Measurements from ENCODE around the gene MRPL44. TPM values are rescaled to one million over a fixed set of nuclear protein-coding genes. Genes with fewer than 3 reads are reported as not detected.

Gene MRPL44
- total and polyA plus RNA-seq, 2 of the 13 experiments (the other 11 are each of a cell fraction or from before 2014, with no cell fraction given): 38.4 to 78.0 TPM

DNA sequence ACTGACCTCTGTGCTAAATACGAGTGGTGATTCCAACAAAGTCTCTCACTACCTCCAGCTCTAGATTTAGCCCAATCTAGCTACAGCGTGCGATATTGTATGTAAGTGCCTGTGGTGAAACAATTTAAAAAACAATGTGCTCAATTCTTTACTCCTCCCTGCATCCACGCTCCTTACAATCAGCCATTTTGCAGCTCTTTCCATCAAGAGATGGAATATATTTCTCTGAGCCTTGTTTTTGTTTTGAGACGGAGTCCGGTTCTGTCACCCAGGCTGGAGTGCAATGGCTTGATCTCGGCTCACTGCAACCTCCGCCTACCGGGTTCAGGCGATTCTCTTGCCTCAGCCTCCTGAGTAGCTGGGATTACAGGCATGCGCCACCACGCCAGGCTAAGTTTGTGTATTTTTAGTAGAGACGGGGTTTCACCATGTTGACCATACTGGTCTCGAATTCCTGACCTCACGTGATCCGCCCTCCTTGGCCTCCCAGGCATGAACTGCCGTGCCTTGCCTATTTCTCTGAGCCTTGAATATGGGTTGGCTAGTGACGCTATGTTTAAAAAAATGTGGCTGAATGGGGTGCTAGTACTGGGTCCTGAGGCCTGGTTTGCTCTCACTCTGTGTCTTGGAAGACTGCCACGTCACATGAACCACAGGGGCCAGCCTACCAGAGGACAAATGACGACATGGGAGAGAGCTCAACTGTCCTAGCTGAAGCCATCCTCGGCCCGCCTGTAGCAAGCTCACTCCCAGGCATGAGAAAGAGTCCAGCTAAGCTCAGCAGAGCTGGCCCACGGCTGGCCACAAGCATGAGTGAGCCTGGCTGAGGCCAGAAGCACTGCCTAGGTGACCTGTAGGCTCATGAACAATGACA lies 26.9 kb upstream of the MRPL44 start (continued):
- TF ChIP-seq FOXM1 (CRISPR knock-in tag; IDR thresholded peaks at IDR 0.05) (no peak), MTF2 (CRISPR knock-in tag; IDR thresholded peaks at IDR 0.05; ENCODE audit: borderline replicate concordance) (0 out of 2 replicates have a peak, but pooled peaks have one; percentile 68), NCOA2 (CRISPR knock-in tag; IDR thresholded peaks at IDR 0.05) (peak; percentile 63), ZNF121 (CRISPR knock-in tag; IDR thresholded peaks at IDR 0.05) (peak; percentile 69), FOXA3 (CRISPR knock-in tag; IDR thresholded peaks at IDR 0.05) (peak; percentile 71), TEAD3 (CRISPR knock-in tag; optimal IDR thresholded peaks at IDR 0.05; ENCODE audit: borderline replicate concordance) (peak; percentile 81), TRIM24 (CRISPR knock-in tag; IDR thresholded peaks at IDR 0.05) (peak; percentile 17; the same call in 1 of the 2 replicates), ZBTB21 (CRISPR knock-in tag; IDR thresholded peaks at IDR 0.05) (peak; percentile 96), ZNF274 (CRISPR knock-in tag; IDR thresholded peaks at IDR 0.05) (0 out of 2 replicates have a peak, but pooled peaks have one; percentile 34), ZNF224 (CRISPR knock-in tag; IDR thresholded peaks at IDR 0.05) (peak; percentile 81; the same call in 1 of the 2 replicates), ZFP36L2 (CRISPR knock-in tag; IDR thresholded peaks at IDR 0.05) (no peak), LCORL (IDR thresholded peaks at IDR 0.05) (no peak), LCORL (CRISPR knock-in tag; IDR thresholded peaks at IDR 0.05) (peak; percentile 79), GLI4 (CRISPR knock-in tag; IDR thresholded peaks at IDR 0.05; ENCODE audit: borderline replicate concordance) (peak; percentile 27; the same call in 1 of the 2 replicates)
- TF ChIP-seq, protein P1, sequence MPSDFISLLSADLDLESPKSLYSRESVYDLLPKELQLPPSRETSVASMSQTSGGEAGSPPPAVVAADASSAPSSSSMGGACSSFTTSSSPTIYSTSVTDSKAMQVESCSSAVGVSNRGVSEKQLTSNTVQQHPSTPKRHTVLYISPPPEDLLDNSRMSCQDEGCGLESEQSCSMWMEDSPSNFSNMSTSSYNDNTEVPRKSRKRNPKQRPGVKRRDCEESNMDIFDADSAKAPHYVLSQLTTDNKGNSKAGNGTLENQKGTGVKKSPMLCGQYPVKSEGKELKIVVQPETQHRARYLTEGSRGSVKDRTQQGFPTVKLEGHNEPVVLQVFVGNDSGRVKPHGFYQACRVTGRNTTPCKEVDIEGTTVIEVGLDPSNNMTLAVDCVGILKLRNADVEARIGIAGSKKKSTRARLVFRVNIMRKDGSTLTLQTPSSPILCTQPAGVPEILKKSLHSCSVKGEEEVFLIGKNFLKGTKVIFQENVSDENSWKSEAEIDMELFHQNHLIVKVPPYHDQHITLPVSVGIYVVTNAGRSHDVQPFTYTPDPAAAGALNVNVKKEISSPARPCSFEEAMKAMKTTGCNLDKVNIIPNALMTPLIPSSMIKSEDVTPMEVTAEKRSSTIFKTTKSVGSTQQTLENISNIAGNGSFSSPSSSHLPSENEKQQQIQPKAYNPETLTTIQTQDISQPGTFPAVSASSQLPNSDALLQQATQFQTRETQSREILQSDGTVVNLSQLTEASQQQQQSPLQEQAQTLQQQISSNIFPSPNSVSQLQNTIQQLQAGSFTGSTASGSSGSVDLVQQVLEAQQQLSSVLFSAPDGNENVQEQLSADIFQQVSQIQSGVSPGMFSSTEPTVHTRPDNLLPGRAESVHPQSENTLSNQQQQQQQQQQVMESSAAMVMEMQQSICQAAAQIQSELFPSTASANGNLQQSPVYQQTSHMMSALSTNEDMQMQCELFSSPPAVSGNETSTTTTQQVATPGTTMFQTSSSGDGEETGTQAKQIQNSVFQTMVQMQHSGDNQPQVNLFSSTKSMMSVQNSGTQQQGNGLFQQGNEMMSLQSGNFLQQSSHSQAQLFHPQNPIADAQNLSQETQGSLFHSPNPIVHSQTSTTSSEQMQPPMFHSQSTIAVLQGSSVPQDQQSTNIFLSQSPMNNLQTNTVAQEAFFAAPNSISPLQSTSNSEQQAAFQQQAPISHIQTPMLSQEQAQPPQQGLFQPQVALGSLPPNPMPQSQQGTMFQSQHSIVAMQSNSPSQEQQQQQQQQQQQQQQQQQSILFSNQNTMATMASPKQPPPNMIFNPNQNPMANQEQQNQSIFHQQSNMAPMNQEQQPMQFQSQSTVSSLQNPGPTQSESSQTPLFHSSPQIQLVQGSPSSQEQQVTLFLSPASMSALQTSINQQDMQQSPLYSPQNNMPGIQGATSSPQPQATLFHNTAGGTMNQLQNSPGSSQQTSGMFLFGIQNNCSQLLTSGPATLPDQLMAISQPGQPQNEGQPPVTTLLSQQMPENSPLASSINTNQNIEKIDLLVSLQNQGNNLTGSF (CRISPR knock-in tag; IDR thresholded peaks at IDR 0.05): no peak
- TF ChIP-seq, protein P2, sequence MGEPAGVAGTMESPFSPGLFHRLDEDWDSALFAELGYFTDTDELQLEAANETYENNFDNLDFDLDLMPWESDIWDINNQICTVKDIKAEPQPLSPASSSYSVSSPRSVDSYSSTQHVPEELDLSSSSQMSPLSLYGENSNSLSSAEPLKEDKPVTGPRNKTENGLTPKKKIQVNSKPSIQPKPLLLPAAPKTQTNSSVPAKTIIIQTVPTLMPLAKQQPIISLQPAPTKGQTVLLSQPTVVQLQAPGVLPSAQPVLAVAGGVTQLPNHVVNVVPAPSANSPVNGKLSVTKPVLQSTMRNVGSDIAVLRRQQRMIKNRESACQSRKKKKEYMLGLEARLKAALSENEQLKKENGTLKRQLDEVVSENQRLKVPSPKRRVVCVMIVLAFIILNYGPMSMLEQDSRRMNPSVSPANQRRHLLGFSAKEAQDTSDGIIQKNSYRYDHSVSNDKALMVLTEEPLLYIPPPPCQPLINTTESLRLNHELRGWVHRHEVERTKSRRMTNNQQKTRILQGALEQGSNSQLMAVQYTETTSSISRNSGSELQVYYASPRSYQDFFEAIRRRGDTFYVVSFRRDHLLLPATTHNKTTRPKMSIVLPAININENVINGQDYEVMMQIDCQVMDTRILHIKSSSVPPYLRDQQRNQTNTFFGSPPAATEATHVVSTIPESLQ (CRISPR knock-in tag; conservative IDR thresholded peaks at IDR 0.05): no peak; the same call in 1 of the 2 replicates
- TF ChIP-seq, protein P3, sequence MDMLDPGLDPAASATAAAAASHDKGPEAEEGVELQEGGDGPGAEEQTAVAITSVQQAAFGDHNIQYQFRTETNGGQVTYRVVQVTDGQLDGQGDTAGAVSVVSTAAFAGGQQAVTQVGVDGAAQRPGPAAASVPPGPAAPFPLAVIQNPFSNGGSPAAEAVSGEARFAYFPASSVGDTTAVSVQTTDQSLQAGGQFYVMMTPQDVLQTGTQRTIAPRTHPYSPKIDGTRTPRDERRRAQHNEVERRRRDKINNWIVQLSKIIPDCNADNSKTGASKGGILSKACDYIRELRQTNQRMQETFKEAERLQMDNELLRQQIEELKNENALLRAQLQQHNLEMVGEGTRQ (IDR thresholded peaks at IDR 0.05; ENCODE audit: low read depth, low read length): peak; percentile 82
- TF ChIP-seq, protein P3 (CRISPR knock-in tag; IDR thresholded peaks at IDR 0.05; ENCODE audit: borderline replicate concordance): peak; percentile 94; the same call in 1 of the 2 replicates
- TF ChIP-seq, protein P4, sequence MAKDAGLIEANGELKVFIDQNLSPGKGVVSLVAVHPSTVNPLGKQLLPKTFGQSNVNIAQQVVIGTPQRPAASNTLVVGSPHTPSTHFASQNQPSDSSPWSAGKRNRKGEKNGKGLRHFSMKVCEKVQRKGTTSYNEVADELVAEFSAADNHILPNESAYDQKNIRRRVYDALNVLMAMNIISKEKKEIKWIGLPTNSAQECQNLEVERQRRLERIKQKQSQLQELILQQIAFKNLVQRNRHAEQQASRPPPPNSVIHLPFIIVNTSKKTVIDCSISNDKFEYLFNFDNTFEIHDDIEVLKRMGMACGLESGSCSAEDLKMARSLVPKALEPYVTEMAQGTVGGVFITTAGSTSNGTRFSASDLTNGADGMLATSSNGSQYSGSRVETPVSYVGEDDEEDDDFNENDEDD (CRISPR knock-in tag; IDR thresholded peaks at IDR 0.05; ENCODE audit: borderline replicate concordance): peak; percentile 70; the same call in 1 of the 2 replicates

Data from HepG2 (cell line).